OCI-LY3 (cell line): ENCODE data around the gene RASL12.

Source experiments
- H2AFZ ChIP-seq: fragments of 200-600, 300-600 bp; shearing (Covaris generic); 2 replicates; pipeline ENCODE4 v1.6.0; 2014; ENCODE audit warnings: antibody characterized with exemption, low read depth, low read length
- H3K27ac ChIP-seq: fragments of 200-600, 300-600 bp; sonication (generic); 2 replicates; pipeline ENCODE4 v1.5.1; 2014; ENCODE audit warnings: mild to moderate bottlenecking, low read length, moderate library complexity, mixed read lengths
- H3K27me3 ChIP-seq: fragments of 200-600, 300-600 bp; sonication (generic); 2 replicates; pipeline ENCODE4 v1.6.1; 2014; ENCODE audit warnings: low read depth, low read length, mixed read lengths
- H3K36me3 ChIP-seq: fragments of 200-600, 300-600 bp; sonication (generic); replicated peaks from 2 replicates; pipeline ENCODE3; 2014; ENCODE audit warnings: low read depth, low read length, mixed read lengths
- H3K4me1 ChIP-seq: fragments of 300-600, 200-600 bp; sonication (generic); 2 replicates; pipeline ENCODE4 v1.6.1; 2014; ENCODE audit warnings: low read length, mixed read lengths
- H3K4me2 ChIP-seq: fragments of 200-600, 300-600 bp; sonication (generic); 2 replicates; pipeline ENCODE4 v1.6.1; 2014; ENCODE audit warnings: low read length, mixed read lengths
- H3K4me3 ChIP-seq: fragments of 300-600, 200-600 bp; sonication (generic); 2 replicates; pipeline ENCODE4 v1.5.1; 2014; ENCODE audit warnings: antibody characterized with exemption, mild to moderate bottlenecking, low read length, moderate library complexity
- H3K79me2 ChIP-seq: fragments of 300-600, 200-600 bp; shearing (Covaris generic); 2 replicates; pipeline ENCODE4 v1.6.1; 2014; ENCODE audit warnings: mild to moderate bottlenecking, low read length, mixed read lengths
- H3K9ac ChIP-seq: fragments of 300-600, 200-600 bp; shearing (Covaris generic); 2 replicates; pipeline ENCODE4 v1.6.0; 2014; ENCODE audit warnings: mild to moderate bottlenecking, low read length, moderate library complexity
- H3K9me3 ChIP-seq: fragments of 200-600, 300-600 bp; shearing (Covaris generic); 2 replicates; pipeline ENCODE4 v1.6.1; 2014; ENCODE audit warnings: low read length, mixed read lengths; ENCODE audit not compliant: insufficient read depth
- H4K20me1 ChIP-seq: fragments of 200-600, 300-600 bp; sonication (generic); 2 replicates; pipeline ENCODE4 v1.6.1; 2016; ENCODE audit warnings: low read length, mixed read lengths; ENCODE audit not compliant: insufficient read depth
- EZH2phosphoT487 ChIP-seq: fragments of 200-600 bp; shearing (Covaris generic); IDR thresholded peaks from 2 replicates; pipeline ENCODE4 v1.6.1; 2018; ENCODE audit warnings: antibody characterized with exemption, mixed run types, low read depth
- TF ChIP-seq, protein P1 (sequence below): fragments of 200-600, 300-600 bp; sonication (generic); IDR thresholded peaks from 2 replicates; pipeline ENCODE4 v1.5.1; 2014; ENCODE audit warnings: antibody characterized with exemption, low read length, low read depth

RASL12 gene

GRCh38 chr15:65087411-65087810, 19.6 kb upstream of the RASL12 start:
- TF ChIP-seq, protein P1, sequence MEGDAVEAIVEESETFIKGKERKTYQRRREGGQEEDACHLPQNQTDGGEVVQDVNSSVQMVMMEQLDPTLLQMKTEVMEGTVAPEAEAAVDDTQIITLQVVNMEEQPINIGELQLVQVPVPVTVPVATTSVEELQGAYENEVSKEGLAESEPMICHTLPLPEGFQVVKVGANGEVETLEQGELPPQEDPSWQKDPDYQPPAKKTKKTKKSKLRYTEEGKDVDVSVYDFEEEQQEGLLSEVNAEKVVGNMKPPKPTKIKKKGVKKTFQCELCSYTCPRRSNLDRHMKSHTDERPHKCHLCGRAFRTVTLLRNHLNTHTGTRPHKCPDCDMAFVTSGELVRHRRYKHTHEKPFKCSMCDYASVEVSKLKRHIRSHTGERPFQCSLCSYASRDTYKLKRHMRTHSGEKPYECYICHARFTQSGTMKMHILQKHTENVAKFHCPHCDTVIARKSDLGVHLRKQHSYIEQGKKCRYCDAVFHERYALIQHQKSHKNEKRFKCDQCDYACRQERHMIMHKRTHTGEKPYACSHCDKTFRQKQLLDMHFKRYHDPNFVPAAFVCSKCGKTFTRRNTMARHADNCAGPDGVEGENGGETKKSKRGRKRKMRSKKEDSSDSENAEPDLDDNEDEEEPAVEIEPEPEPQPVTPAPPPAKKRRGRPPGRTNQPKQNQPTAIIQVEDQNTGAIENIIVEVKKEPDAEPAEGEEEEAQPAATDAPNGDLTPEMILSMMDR = no peak

DNA sequence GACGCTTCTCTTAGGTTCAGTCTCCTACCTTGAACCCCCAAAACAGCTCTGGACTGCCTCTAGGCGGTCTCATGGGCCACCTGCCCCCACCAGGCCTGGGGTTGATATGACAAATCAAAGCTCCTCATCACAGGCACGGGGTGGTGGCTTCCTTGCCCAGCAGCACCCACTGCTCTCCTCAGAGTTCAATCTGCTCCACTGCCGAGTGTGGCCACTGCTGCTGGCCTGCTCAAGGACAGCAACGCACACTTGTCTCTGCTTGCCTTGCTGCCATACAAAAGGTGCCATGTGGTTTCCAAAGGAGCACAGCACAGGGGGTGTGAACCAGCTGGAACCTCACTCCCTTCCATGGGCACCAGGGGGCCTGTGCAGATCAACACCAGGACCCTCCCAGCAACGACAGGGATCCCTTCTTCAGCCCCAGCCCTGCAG, 18.9 kb upstream of the RASL12 start:
- Histone ChIP-seq H3K79me2 (no peaks in the 10 kb centered on the region), H3K36me3 (no peaks in the 10 kb centered on the region), H3K9me3 (no peaks in the 10 kb centered on the region), H3K27me3 (peaks cover 36% of the 10 kb centered on the region), H3K27ac (no peak overlapping the region), H3K4me2 (no peak overlapping the region), H3K9ac (no peak overlapping the region), H4K20me1 (no peaks in the 10 kb centered on the region), H3K4me3 (no peak overlapping the region), H3K4me1 (no peaks in the 10 kb centered on the region), H2AFZ (no peak overlapping the region)
- TF ChIP-seq, protein P1 = no peak
- no peak for TF ChIP-seq EZH2phosphoT487

More at GRCh38 chr15:65087411-65087810, 19.6 kb upstream of the RASL12 start:
- Histone ChIP-seq H3K4me3 (no peak overlapping the region), H3K4me2 (no peak overlapping the region), H3K4me1 (no peaks in the 10 kb centered on the region), H3K9ac (no peak overlapping the region), H3K27ac (no peak overlapping the region), H3K9me3 (no peaks in the 10 kb centered on the region), H3K79me2 (no peaks in the 10 kb centered on the region), H4K20me1 (no peaks in the 10 kb centered on the region), H3K27me3 (peaks cover 29% of the 10 kb centered on the region), H2AFZ (no peak overlapping the region), H3K36me3 (no peaks in the 10 kb centered on the region)

DNA sequence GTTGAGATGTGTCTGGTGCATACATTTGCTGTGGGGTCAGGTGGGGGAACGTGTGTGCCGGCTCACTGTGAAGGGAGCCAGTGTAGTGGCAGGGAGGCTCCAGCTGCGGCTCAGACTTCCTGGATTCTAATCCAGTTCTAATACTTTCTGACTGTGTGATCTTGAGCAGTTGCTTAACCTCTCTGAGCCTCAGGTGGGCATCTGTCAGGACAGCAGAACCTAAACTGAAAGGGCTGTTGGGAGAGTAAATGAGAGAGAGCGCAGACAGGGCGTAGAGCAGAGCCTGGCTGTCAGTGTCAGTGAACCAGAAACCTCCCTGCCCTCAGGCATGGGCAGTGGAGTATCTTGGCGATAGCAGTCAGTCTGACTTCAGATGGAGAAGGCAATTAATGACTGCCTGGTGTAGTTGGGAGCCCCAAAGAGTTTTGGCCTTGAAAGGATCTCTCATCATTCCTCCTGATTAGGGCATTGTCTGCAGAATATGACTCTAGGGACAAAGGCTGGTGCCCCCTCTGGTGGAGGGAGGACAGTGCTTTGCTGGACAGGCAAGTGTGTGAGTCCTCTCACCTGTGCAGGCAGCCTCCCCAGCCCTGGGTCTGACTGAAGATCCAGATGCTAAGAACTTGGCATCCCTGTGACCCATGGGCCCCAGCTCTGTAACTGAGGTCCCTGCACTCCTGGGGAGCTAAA, 18.3 kb upstream of the RASL12 start:
- Histone ChIP-seq H3K9ac (no peak overlapping the region), H3K27me3 (peaks cover 41% of the 10 kb centered on the region), H2AFZ (no peak overlapping the region), H3K36me3 (no peaks in the 10 kb centered on the region), H3K4me3 (no peak overlapping the region), H3K9me3 (no peaks in the 10 kb centered on the region), H3K4me2 (no peak overlapping the region), H3K4me1 (no peaks in the 10 kb centered on the region), H3K27ac (no peak overlapping the region), H3K79me2 (no peaks in the 10 kb centered on the region), H4K20me1 (no peaks in the 10 kb centered on the region)
- TF ChIP-seq EZH2phosphoT487 = no peak
- TF ChIP-seq, protein P1 = peak; percentile 48

GRCh38 chr15:65085207-65085753, 17.5 kb upstream of the RASL12 start:
- Histone ChIP-seq H4K20me1 (no peaks in the 10 kb centered on the region), H3K36me3 (no peaks in the 10 kb centered on the region), H3K9ac (no peak overlapping the region), H3K9me3 (no peaks in the 10 kb centered on the region), H3K4me1 (no peaks in the 10 kb centered on the region), H3K27me3 (peaks cover 44% of the 10 kb centered on the region), H3K4me2 (no peak overlapping the region), H3K4me3 (no peak overlapping the region), H3K79me2 (no peaks in the 10 kb centered on the region), H3K27ac (no peak overlapping the region), H2AFZ (no peak overlapping the region)
- no peak for TF ChIP-seq EZH2phosphoT487
- TF ChIP-seq, protein P1 = no peak
